Measurements from ENCODE around the gene EPHA6. TPM values are rescaled to one million over a fixed set of nuclear protein-coding genes. Genes with fewer than 3 reads are reported as not detected.

EPHA6 gene
- total and polyA plus RNA-seq, 7 donors = 0.58 to 53.5 (median 45.4) TPM; not detected in 2

DNA sequence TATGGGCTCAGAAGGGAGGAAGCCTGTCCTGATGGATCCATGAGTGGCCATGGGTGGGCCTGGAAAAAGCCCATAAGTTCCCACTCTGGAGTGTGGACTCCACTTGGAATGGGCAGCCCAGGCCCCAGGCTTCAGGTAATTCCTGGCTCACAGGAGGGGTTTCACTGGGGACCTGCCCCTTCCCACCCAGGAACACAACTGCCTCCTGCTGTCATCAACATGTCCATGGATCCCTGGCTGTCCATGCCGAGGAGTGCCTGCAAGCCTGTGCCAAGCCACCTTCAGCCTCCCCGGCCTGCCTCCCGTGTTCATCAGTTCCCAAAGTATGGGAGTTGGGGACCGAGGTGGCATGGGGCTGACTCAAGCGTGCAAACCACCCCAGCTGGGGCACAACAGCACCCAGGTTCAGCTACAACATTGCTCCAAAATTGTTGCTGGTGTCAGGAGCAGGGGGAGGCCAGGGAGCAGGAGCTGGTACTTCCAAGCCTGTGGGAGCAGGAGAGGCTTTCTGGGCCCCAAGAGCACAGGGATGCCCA is 479.3 kb downstream of the EPHA6 start:
- H3K27ac ChIP-seq = no peak overlapping the region
- 82 to 89% methylated on average over 5 of the region's 5 CpGs for WGBS, 2 donors
- H3K4me3 ChIP-seq = no peak overlapping the region
- H3K9me3 ChIP-seq = peaks cover 0 to 5% (median under 1%) of the 10 kb centered on the region in 4 donors
- no peaks in the 10 kb centered on the region for H3K27me3 ChIP-seq
- intact Hi-C loops (cut with DNase I) = no loop called here
- TF ChIP-seq EP300 (IDR thresholded peaks at IDR 0.05) = no peak
- TF ChIP-seq POLR2AphosphoS5 (IDR thresholded peaks at IDR 0.05) = no peak
- TF ChIP-seq POLR2A (IDR thresholded peaks at IDR 0.05) = no peak
- TF ChIP-seq, protein P1, sequence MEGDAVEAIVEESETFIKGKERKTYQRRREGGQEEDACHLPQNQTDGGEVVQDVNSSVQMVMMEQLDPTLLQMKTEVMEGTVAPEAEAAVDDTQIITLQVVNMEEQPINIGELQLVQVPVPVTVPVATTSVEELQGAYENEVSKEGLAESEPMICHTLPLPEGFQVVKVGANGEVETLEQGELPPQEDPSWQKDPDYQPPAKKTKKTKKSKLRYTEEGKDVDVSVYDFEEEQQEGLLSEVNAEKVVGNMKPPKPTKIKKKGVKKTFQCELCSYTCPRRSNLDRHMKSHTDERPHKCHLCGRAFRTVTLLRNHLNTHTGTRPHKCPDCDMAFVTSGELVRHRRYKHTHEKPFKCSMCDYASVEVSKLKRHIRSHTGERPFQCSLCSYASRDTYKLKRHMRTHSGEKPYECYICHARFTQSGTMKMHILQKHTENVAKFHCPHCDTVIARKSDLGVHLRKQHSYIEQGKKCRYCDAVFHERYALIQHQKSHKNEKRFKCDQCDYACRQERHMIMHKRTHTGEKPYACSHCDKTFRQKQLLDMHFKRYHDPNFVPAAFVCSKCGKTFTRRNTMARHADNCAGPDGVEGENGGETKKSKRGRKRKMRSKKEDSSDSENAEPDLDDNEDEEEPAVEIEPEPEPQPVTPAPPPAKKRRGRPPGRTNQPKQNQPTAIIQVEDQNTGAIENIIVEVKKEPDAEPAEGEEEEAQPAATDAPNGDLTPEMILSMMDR (IDR thresholded peaks at IDR 0.05) = no peak
- H3K36me3 ChIP-seq = no peaks in the 10 kb centered on the region
- DNase-seq = no peak
- H3K4me1 ChIP-seq = no peaks in the 10 kb centered on the region

DNA sequence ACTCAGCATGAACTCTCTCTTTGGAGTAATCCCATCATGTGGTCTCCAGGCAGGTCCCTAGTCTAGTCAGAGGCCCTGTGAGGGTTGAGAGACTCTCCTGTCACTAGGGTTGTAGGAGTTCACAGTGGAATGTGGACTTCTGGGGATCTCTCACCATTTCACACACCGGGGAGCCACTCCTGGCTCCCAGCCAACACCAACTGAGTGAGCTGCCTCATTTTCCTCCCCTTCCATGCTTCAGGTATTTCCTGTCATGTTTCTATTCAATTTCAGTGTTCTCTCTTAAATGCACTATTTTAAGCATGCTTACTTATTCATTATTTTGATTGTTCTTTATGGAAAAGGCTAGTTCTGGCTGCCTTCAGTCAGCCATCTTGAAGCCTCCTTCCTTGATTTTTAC is 482.6 kb downstream of the EPHA6 start:
- peaks cover 0 to 5% (median under 1%) of the 10 kb centered on the region in 4 donors for H3K9me3 ChIP-seq
- H3K4me1 ChIP-seq = no peaks in the 10 kb centered on the region
- no peak for DNase-seq
- TF ChIP-seq POLR2AphosphoS5 (IDR thresholded peaks at IDR 0.05) (no peak), POLR2A (IDR thresholded peaks at IDR 0.05) (no peak), EP300 (IDR thresholded peaks at IDR 0.05) (no peak)
- TF ChIP-seq, protein P1 (IDR thresholded peaks at IDR 0.05) = no peak
- no peak overlapping the region for H3K27ac ChIP-seq
- no peaks in the 10 kb centered on the region for H3K27me3 ChIP-seq
- intact Hi-C loops (cut with DNase I) = no loop called here
- H3K36me3 ChIP-seq = no peaks in the 10 kb centered on the region
- H3K4me3 ChIP-seq = no peak overlapping the region
- 47 to 74% methylated on average over 1 of the region's 1 CpG for WGBS, 2 donors

DNA sequence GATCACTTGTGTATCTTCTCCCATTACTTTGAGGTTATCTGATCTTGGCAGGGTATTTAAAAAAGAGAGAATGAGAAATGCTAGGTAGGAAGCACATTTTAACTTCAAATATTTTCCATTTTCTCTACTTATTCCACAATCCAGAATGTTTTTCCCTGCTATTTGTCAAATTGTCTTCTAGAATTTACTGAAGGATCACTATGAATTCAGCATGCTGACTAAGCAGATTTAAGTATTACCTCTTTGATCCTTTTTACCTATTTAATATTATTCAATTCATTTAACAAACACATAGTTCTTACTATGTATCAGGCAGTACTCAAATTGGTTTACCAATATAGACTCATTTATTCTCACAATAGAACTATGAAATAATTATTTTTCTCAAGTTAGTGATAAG is 486.7 kb downstream of the EPHA6 start:
- no peaks in the 10 kb centered on the region for H3K36me3 ChIP-seq
- no peak overlapping the region for H3K27ac ChIP-seq
- intact Hi-C loops (cut with DNase I) = no loop called here
- no peak for DNase-seq
- TF ChIP-seq, protein P1 (IDR thresholded peaks at IDR 0.05) = no peak
- TF ChIP-seq POLR2AphosphoS5 (IDR thresholded peaks at IDR 0.05) = no peak
- TF ChIP-seq POLR2A (IDR thresholded peaks at IDR 0.05) = no peak
- no peak for TF ChIP-seq EP300 (IDR thresholded peaks at IDR 0.05)
- no peaks in the 10 kb centered on the region for H3K4me1 ChIP-seq
- H3K27me3 ChIP-seq = no peaks in the 10 kb centered on the region
- peaks cover 0 to 3% (median 1%) of the 10 kb centered on the region in 4 donors for H3K9me3 ChIP-seq
- H3K4me3 ChIP-seq = no peak overlapping the region

DNA sequence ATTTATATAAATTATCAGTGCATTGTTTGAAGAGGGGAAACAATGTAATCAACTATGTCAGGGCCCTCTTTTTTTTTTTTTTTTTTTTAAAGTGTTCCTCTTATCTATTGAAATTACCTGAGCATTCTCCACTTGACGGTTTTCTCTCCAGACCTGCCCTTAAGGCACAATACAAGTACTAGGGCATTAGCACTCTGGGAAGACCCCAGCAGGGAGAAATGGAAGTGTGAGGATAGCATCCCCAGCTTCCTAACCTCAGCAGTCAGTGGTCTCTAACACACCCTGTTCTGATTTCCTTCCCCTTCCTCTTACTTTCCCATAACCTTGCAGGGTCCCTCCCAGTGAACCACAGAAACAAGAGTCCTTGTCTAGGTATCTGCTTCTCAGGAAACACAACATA is 491.8 kb downstream of the EPHA6 start:
- H3K4me3 ChIP-seq = no peak overlapping the region
- 69 to 70% methylated on average over 1 of the region's 1 CpG for WGBS, 2 donors
- no peaks in the 10 kb centered on the region for H3K4me1 ChIP-seq
- peaks cover 0 to 3% (median 0%) of the 10 kb centered on the region in 4 donors for H3K9me3 ChIP-seq
- TF ChIP-seq, protein P1 (IDR thresholded peaks at IDR 0.05) = no peak
- TF ChIP-seq POLR2A (IDR thresholded peaks at IDR 0.05) (no peak), POLR2AphosphoS5 (IDR thresholded peaks at IDR 0.05) (no peak), EP300 (IDR thresholded peaks at IDR 0.05) (no peak)
- H3K27me3 ChIP-seq = no peaks in the 10 kb centered on the region
- H3K36me3 ChIP-seq = no peaks in the 10 kb centered on the region
- intact Hi-C loops (cut with DNase I) = no loop called here
- H3K27ac ChIP-seq = no peak overlapping the region
- no peak for DNase-seq

DNA sequence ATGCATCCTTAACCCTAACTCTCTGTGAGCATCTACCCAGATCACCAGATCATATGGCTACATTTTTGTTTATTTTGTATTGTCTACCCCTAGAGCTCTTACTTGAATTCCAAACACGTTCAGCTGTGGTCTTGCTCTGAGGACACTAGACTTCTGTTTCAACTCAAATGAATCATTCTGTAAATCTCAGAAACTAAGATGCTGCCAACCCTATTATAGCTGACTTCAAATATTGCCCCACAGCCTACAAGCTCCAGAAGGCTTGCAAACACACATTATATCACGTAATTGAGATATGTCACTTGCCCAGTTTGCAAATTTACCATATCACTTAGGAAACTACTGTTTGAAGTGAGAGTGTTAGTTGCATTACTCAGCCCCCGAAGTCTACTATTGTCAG is 524.0 kb downstream of the EPHA6 start:
- Histone ChIP-seq H3K27ac (no peak overlapping the region), H3K36me3 (no peaks in the 10 kb centered on the region), H3K4me1 (no peaks in the 10 kb centered on the region), H3K9me3 (no peaks in the 10 kb centered on the region), H3K4me3 (no peak overlapping the region), H3K27me3 (no peaks in the 10 kb centered on the region)
- intact Hi-C loops (cut with DNase I) = no loop called here
- WGBS, 2 donors = 75 to 76% methylated on average over 3 of the region's 3 CpGs
- no peak for DNase-seq
- no peak for TF ChIP-seq POLR2AphosphoS5 (IDR thresholded peaks at IDR 0.05)
- TF ChIP-seq EP300 (IDR thresholded peaks at IDR 0.05) = no peak
- TF ChIP-seq, protein P1 (IDR thresholded peaks at IDR 0.05) = no peak
- no peak for TF ChIP-seq POLR2A (IDR thresholded peaks at IDR 0.05)
